IMR-90 (cell line): ENCODE measurements around the gene NEK6. TPM values are rescaled to one million over a fixed set of nuclear protein-coding genes. Genes with fewer than 3 reads are reported as not detected.

Source experiments
- ATAC-seq: fragments of 200-7000 bp; cut with Tn5 transposase; 2 replicates; pipeline ENCODE4 v1.9.1; 2020; ENCODE audit warnings: low read depth, mild to moderate bottlenecking, moderate library complexity
- BruUV-seq: library from RNA; stranded (reverse); fragments of 400-500 nt; replicated peaks from 2 replicates; lab custom pipeline; 2021; lab: Mats Ljungman, UMichigan
- CTCF ChIA-PET: fragments of 300-600 bp; formaldehyde crosslinking; extraction: SDS; loops from one replicate; lab custom pipeline; 2021; ENCODE audit warnings: antibody characterized with exemption; lab: Yijun Ruan, JAX
- POLR2A ChIA-PET: fragments of 300-600 bp; sonication (Branson Sonifier 250); formaldehyde crosslinking; loops from one replicate; lab custom pipeline; 2022; ENCODE audit warnings: antibody characterized with exemption; ENCODE audit not compliant: unreplicated experiment; lab: Charles Lee
- DNase-seq: peaks from one replicate; pipeline ENCODE4 v3.0.0; 2013
- H2AFZ ChIP-seq: replicated peaks from 2 replicates; pipeline ENCODE3; 2013; ENCODE audit warnings: low read length, mild to moderate bottlenecking; ENCODE audit not compliant: poor library complexity
- H2AK5ac ChIP-seq: 2 replicates; pipeline ENCODE4 v1.6.1; 2013; ENCODE audit warnings: low read depth, low read length, inconsistent platforms
- H2AK9ac ChIP-seq: replicated peaks from 2 replicates; pipeline ENCODE3; 2013; ENCODE audit warnings: mild to moderate bottlenecking, low read depth, low read length, moderate library complexity; ENCODE audit not compliant: poor library complexity
- H2BK120ac ChIP-seq: 2 replicates; pipeline ENCODE4 v1.6.1; 2013; ENCODE audit warnings: low read depth, low read length, inconsistent platforms
- H2BK15ac ChIP-seq: 3 replicates; pipeline ENCODE4 v1.6.1; 2013; ENCODE audit warnings: low read depth, low read length, inconsistent platforms
- H2BK20ac ChIP-seq: 2 replicates; pipeline ENCODE4 v1.6.1; 2013; ENCODE audit warnings: low read depth, mild to moderate bottlenecking, inconsistent platforms, low read length, moderate library complexity
- H2BK5ac ChIP-seq: 2 replicates; pipeline ENCODE4 v1.6.1; 2013; ENCODE audit warnings: mild to moderate bottlenecking, low read depth, low read length, inconsistent platforms; ENCODE audit not compliant: poor library complexity, severe bottlenecking
- H3K14ac ChIP-seq: replicated peaks from 2 replicates; pipeline ENCODE4 v1.6.1; 2013; ENCODE audit warnings: low read depth, low read length, inconsistent platforms
- H3K18ac ChIP-seq: 2 replicates; pipeline ENCODE4 v1.6.1; 2013; ENCODE audit warnings: low read depth, low read length, control low read depth
- H3K23ac ChIP-seq: 2 replicates; pipeline ENCODE4 v1.6.1; 2013; ENCODE audit warnings: low read depth, low read length, inconsistent platforms
- H3K27ac ChIP-seq: 2 replicates; pipeline ENCODE4 v1.5.1; 2013; ENCODE audit warnings: mild to moderate bottlenecking, control low read depth, low read length; ENCODE audit not compliant: insufficient read depth
- H3K27me3 ChIP-seq: 2 replicates; pipeline ENCODE4 v1.6.1; 2013; ENCODE audit warnings: low read length; ENCODE audit not compliant: control insufficient read depth, insufficient read depth
- H3K36me3 ChIP-seq: 2 replicates; pipeline ENCODE4 v1.6.1; 2013; ENCODE audit warnings: low read length, mixed read lengths; ENCODE audit not compliant: control insufficient read depth, insufficient read depth
- H3K4ac ChIP-seq: 2 replicates; pipeline ENCODE4 v1.6.1; 2013; ENCODE audit warnings: low read depth, low read length, inconsistent platforms
- H3K4me1 ChIP-seq: 2 replicates; pipeline ENCODE4 v1.6.1; 2013; ENCODE audit warnings: low read length, mixed read lengths; ENCODE audit not compliant: control insufficient read depth, insufficient read depth
- H3K4me2 ChIP-seq: 2 replicates; pipeline ENCODE4 v1.6.1; 2013; ENCODE audit warnings: low read depth, mild to moderate bottlenecking, control low read depth, low read length, moderate library complexity
- H3K4me3 ChIP-seq: 2 replicates; pipeline ENCODE4 v1.5.1; 2013; ENCODE audit warnings: low read depth, mild to moderate bottlenecking, control low read depth, low read length, moderate library complexity; ENCODE audit not compliant: insufficient read depth
- H3K56ac ChIP-seq: 2 replicates; pipeline ENCODE4 v1.6.1; 2013; ENCODE audit warnings: low read length, inconsistent platforms; ENCODE audit not compliant: insufficient read depth; ENCODE audit errors: extremely low read depth
- H3K79me1 ChIP-seq, 2 experiments: 2 replicates each; pipeline ENCODE4 v1.6.1; 2013; ENCODE audit warnings: low read length in 2 of 2, inconsistent platforms in 1 of 2, low read depth in 1 of 2
- H3K9ac ChIP-seq: 2 replicates; pipeline ENCODE4 v1.6.1; 2013; ENCODE audit warnings: low read depth, low read length, control low read depth
- H3K9me1 ChIP-seq: 2 replicates; pipeline ENCODE4 v1.6.1; 2013; ENCODE audit warnings: low read length, inconsistent platforms; ENCODE audit not compliant: insufficient read depth
- H3K9me3 ChIP-seq: 2 replicates; pipeline ENCODE4 v1.6.1; 2013; ENCODE audit warnings: low read length; ENCODE audit not compliant: control insufficient read depth, insufficient read depth
- H4K20me1 ChIP-seq: 2 replicates; pipeline ENCODE4 v1.6.1; 2013; ENCODE audit warnings: low read length, inconsistent platforms; ENCODE audit not compliant: insufficient read depth
- H4K5ac ChIP-seq: 2 replicates; pipeline ENCODE4 v1.6.1; 2013; ENCODE audit warnings: mild to moderate bottlenecking, low read depth, low read length, control low read depth
- H4K8ac ChIP-seq, 2 experiments: 2 replicates each; pipeline ENCODE4 v1.6.1; 2013; ENCODE audit warnings: low read depth in 2 of 2, low read length in 2 of 2, control low read depth in 1 of 2, inconsistent platforms in 1 of 2
- H4K91ac ChIP-seq: 2 replicates; pipeline ENCODE4 v1.6.1; 2013; ENCODE audit warnings: low read depth, low read length, inconsistent platforms; ENCODE audit not compliant: insufficient read depth
- BHLHE40 ChIP-seq: fragments of 150-350 bp; IDR thresholded peaks from 2 replicates; pipeline ENCODE4 v1.6.1; 2016; ENCODE audit warnings: mild to moderate bottlenecking, low read depth, low read length
- CEBPB ChIP-seq: IDR thresholded peaks from 2 replicates; pipeline ENCODE4 v1.6.1; 2012; ENCODE audit warnings: low read depth, low read length, improper control_type of control experiment
- CTCF ChIP-seq: conservative IDR thresholded peaks from 2 replicates; pipeline ENCODE4 v1.5.1; 2012; ENCODE audit warnings: mild to moderate bottlenecking, low read depth, low read length, improper control_type of control experiment
- ELK1 ChIP-seq: fragments of 150-350 bp; IDR thresholded peaks from 2 replicates; pipeline ENCODE4 v1.6.1; 2016; ENCODE audit warnings: low read depth, mild to moderate bottlenecking, low read length, moderate library complexity, borderline replicate concordance
- FOS ChIP-seq: fragments of 150-350 bp; IDR thresholded peaks from 2 replicates; pipeline ENCODE4 v1.6.1; 2016; ENCODE audit warnings: low read depth, low read length
- MAFK ChIP-seq: IDR thresholded peaks from 2 replicates; pipeline ENCODE4 v1.6.1; 2012; ENCODE audit warnings: low read depth, low read length, improper control_type of control experiment
- MAZ ChIP-seq: IDR thresholded peaks from 2 replicates; pipeline ENCODE4 v1.6.1; 2012; ENCODE audit warnings: low read depth, mild to moderate bottlenecking, low read length, improper control_type of control experiment, moderate library complexity, borderline replicate concordance
- MXI1 ChIP-seq: IDR thresholded peaks from 2 replicates; pipeline ENCODE4 v1.6.1; 2012; ENCODE audit warnings: low read depth, mild to moderate bottlenecking, low read length, moderate library complexity, borderline replicate concordance
- NFE2L2 ChIP-seq: fragments of 150-350 bp; IDR thresholded peaks from 2 replicates; pipeline ENCODE4 v1.6.1; 2016; ENCODE audit warnings: low read depth, mild to moderate bottlenecking, low read length
- POLR2A ChIP-seq: IDR thresholded peaks from 2 replicates; pipeline ENCODE4 v1.6.1; 2012; ENCODE audit warnings: mild to moderate bottlenecking, low read depth, low read length
- RAD21 ChIP-seq: IDR thresholded peaks from 2 replicates; pipeline ENCODE4 v1.6.1; 2012; ENCODE audit warnings: low read length, improper control_type of control experiment
- RCOR1 ChIP-seq: IDR thresholded peaks from 2 replicates; pipeline ENCODE4 v1.6.1; 2012; ENCODE audit warnings: mild to moderate bottlenecking, low read length, improper control_type of control experiment; ENCODE audit not compliant: insufficient replicate concordance
- RFX5 ChIP-seq: IDR thresholded peaks from 2 replicates; pipeline ENCODE4 v1.8.0; 2012; ENCODE audit warnings: low read depth, mild to moderate bottlenecking, low read length, moderate library complexity
- SMC3 ChIP-seq: fragments of 150-350 bp; IDR thresholded peaks from 2 replicates; pipeline ENCODE4 v1.6.1; 2016; ENCODE audit warnings: low read depth, mild to moderate bottlenecking, antibody characterized with exemption, low read length, moderate library complexity
- WGBS, 2 experiments: methylation state at CpG; one replicate each; pipeline versions ENCODE4 v1.1.5 to v1.1.7; 2013; ENCODE audit warnings: missing lambda C conversion rate in 2 of 2; ENCODE audit not compliant: insufficient read length in 1 of 2; ENCODE audit errors: extremely low coverage in 2 of 2; 5-methylcytosine and 5-hydroxymethylcytosine counted together
- dilution Hi-C: fragments of 300-500 bp; cut with HindIII; formaldehyde crosslinking; loops from one replicate; pipeline ENCODE4 v1.14.3; 2018; ENCODE audit warnings: low sequenced_read_pairs; ENCODE audit not compliant: unreplicated experiment
- in situ Hi-C: fragments of 300-500 bp; cut with MboI; formaldehyde crosslinking; loops from 3 replicates; pipeline ENCODE4 v1.14.3; 2019; ENCODE audit warnings: low sequenced_read_pairs, inconsistent platforms, mixed read lengths
- intact Hi-C: fragments of 100-400 bp; cut with micrococcal nuclease; formaldehyde crosslinking; loops from 2 replicates; pipeline ENCODE4 v1.10.0; 2022
- polyA plus RNA-seq, 3 experiments: library from polyadenylated mRNA; depleted of rRNA; stranded (reverse); fragments of >200 nt; gene quantifications; 2 replicates each; pipeline ENCODE4 v1.2.3, GENCODE V29; 2012; ENCODE audit warnings: low replicate concordance in 1 of 3
- total RNA-seq: library from RNA; depleted of rRNA; stranded (reverse); fragments of >200 nt; gene quantifications from 2 replicates; pipeline ENCODE4 v1.2.3, GENCODE V29; 2012

Gene NEK6
- total and polyA plus RNA-seq, 2 of the 4 experiments (the other 2 are of a cell fraction), result 79.9 to 112 TPM

GRCh38 chr9:124214116-124214515 is 43.6 kb upstream of the NEK6 start:
- H2AFZ ChIP-seq, result peak overlapping the region; percentile 62
- H3K56ac ChIP-seq, result no peak overlapping the region
- CTCF ChIA-PET, result no interaction called here
- ATAC-seq (no peak), DNase-seq (no peak)
- intact Hi-C loops (no loop called here), dilution Hi-C loops (no loop called here), in situ Hi-C loops (no loop called here)
- H3K18ac ChIP-seq, result no peak overlapping the region
- no peak overlapping the region for H4K8ac ChIP-seq
- H3K36me3 ChIP-seq, result no peaks in the 10 kb centered on the region
- H3K27me3 ChIP-seq, result no peaks in the 10 kb centered on the region
- H3K9me1 ChIP-seq, result peaks cover 11% of the 10 kb centered on the region
- POLR2A ChIA-PET, result no interaction called here
- H3K4me1 ChIP-seq, result peaks cover 11% of the 10 kb centered on the region
- H3K4me3 ChIP-seq, result no peak overlapping the region
- H2AK5ac ChIP-seq, result peak overlapping the region; percentile 69; the same call in 1 of the 2 replicates
- BruUV-seq, result no TSS peak
- no peak overlapping the region for H3K9ac ChIP-seq
- no CpG with 5 or more reads among the region's 8 CpGs for WGBS, 2 experiments
- H4K5ac ChIP-seq, result no peak overlapping the region
- no peaks in the 10 kb centered on the region; the same call in 1 of the 2 replicates for H4K20me1 ChIP-seq
- no peaks in the 10 kb centered on the region for H3K79me1 ChIP-seq
- TF ChIP-seq MAZ (no peak), CTCF (no peak), RAD21 (no peak), ELK1 (no peak), MAFK (no peak), BHLHE40 (no peak), RFX5 (no peak), POLR2A (no peak), NFE2L2 (no peak), MXI1 (no peak), FOS (no peak), SMC3 (no peak), CEBPB (no peak), RCOR1 (no peak)
- no peak overlapping the region for H2AK9ac ChIP-seq
- H3K4me2 ChIP-seq, result no peak overlapping the region
- H3K23ac ChIP-seq, result no peak overlapping the region
- H3K4ac ChIP-seq, result no peak overlapping the region; the same call in 1 of the 2 replicates
- no peaks in the 10 kb centered on the region for H3K9me3 ChIP-seq
- no peak overlapping the region for H3K14ac ChIP-seq
- no peak overlapping the region for H2BK20ac ChIP-seq
- no peak overlapping the region for H4K91ac ChIP-seq
- no peak overlapping the region for H2BK5ac ChIP-seq
- no peak overlapping the region for H3K27ac ChIP-seq
- H2BK120ac ChIP-seq, result no peak overlapping the region
- no peak overlapping the region for H2BK15ac ChIP-seq
